Activated CD8-positive, alpha-beta memory T cell treated with anti-CD3 and anti-CD28 coated beads for 1 hour (primary cell): Measurements from ENCODE around the gene PAQR7.
A peak's percentile ranks its signal among the peaks of the same experiment; 100 is the strongest.

ENCODE experiments used
- DNase-seq, 2 donors: peaks; one replicate each; pipeline ENCODE4 v3.0.0-alpha.2; 2020; ENCODE audit warnings: low read depth in 1 of 2; ENCODE audit errors: extremely low read depth in 1 of 2

The PAQR7 gene

DNA sequence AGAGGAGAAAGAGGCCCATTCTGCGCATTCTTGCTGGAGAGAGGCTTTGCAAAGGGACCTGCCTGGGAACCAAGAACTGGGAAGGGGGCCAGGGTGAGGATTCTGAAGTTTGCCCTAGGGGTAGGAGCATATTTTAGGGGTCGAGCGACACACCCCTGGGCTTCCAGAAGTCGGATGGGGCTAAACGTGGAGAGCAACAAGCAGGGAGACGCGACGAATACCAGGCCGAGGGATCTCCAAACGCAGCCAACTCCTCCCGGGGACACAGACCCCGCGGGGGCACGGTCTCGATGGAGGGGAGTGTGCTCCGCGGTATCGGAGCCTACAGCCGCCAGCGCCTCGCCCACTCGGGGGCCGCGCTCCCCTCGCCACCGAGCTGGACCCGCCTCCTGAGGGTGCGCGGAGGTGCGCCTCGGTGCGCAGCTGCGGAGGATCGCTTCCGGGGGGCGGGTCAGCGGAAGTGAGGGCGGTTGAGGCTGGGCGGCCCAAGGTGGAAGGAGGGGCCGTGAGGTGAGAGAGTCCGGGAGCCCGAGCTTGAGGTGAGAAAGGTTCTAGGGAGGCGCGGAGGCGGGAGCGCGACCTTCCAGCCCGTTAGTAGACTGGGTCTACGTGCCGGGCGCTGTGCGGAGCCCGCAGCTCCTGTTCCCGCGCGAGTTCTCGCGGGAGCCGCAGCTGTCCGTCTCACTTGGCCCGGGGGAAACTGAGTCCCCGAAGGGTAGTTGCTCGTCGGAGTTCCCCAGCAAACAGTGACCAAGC is 55.8 kb downstream of the PAQR7 start, which contains the start of gene MTFR1L:
MTFR1L (plus strand) TSS at position 464 of the 756 bp plus-strand sequence. CDS start 3,151 bp downstream, outside the sequence.
- DNase-seq, result peak; percentile 84 to 89

GRCh38 chr1:25818569-25818968 is 56.9 kb downstream of the PAQR7 start:
- DNase-seq, result no peak

- DNase-seq, result no peak
These were observed 57.5 kb downstream of the PAQR7 start for GRCh38 chr1:25817840-25818501.

DNA sequence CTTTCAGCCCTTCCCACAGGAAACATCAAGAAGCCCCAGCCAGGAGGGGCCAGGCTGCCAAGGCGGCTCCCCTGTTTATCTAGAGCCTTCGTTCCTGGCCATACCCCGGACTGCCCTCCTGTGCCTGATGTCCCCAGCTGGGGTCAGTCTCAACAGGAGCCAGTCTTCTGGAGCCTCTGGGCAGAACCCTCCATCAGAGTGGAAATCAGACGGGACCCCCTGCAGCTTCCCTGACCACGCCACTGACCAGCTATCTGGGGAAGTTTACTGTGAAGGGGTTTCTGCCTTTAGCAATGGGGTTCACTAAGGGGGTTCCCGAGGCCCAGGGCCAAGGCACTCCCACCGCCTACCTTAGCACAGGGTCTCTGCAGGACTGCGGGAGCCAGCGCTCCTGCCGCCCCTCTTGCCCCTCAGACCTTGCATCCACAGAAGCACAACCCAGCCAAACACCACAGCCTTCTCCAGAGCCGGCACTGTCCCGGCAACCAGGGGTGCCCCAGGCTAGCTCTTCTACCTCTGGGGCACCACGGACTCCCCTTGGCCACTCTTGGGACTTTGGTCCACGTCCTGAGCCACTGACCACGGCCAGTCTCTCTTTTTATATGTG is 59.3 kb downstream of the PAQR7 start:
- no peak for DNase-seq

GRCh38 chr1:25815208-25816111 is 60.0 kb downstream of the PAQR7 start:
- no peak for DNase-seq

DNA sequence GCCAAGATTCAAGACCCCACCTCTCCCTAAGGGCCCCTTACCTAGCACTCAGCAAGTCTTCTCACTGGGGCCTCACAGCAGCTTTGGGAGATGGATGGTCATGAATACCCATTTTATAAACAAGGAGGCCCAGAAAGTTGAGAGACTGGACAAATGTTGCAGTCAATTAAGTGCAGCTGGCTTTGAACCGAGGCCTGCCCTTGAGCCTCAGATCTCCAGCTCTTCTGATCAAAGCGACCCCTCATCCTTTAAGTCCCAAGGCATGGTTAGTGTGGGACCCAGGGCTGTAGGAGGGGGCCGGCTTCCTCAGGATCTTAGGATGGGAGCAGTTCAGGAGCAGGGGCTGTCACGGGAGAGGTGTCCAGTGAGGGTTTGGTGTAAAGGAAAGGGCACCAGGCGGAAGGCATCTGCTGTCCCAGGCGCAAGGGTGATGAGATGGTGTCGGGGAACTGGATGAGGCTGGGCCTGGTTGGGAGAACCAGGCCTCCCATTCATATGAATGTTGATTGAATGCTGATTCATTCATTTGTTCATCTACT is 60.9 kb downstream of the PAQR7 start:
- DNase-seq, result no peak

DNA sequence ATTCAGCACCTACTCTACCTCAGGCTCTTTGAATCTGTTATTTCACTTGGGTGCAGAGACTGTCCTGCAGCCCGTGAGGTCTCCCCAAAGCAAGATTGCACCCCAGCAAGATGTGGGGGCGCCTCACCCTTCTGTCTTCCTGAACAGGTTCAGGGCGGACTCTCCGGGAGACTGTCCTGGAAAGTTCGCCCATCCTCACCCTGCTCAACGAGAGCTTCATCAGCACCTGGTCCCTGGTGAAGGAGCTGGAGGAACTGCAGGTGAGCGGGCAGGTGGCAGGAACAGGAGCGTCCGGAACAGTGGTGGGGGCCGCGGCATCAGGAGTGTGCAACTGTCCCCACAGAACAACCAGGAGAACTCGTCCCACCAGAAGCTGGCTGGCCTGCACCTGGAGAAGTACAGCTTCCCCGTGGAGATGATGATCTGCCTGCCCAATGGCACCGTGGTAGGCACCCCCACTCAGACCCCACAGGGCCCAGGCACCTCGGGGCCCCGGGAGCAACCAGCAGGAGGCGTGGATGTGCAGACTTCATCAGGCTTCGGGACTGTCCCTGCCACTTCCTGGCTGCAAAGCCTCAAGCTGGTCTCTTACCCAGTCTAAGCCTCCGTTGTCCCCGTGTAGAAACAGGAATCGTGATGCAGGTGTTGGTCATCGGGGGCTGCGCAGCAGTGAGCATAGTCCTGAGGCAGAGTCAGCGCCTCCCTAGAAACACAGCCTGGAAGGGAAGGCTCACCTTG is 61.6 kb downstream of the PAQR7 start:
- no peak for DNase-seq

DNA sequence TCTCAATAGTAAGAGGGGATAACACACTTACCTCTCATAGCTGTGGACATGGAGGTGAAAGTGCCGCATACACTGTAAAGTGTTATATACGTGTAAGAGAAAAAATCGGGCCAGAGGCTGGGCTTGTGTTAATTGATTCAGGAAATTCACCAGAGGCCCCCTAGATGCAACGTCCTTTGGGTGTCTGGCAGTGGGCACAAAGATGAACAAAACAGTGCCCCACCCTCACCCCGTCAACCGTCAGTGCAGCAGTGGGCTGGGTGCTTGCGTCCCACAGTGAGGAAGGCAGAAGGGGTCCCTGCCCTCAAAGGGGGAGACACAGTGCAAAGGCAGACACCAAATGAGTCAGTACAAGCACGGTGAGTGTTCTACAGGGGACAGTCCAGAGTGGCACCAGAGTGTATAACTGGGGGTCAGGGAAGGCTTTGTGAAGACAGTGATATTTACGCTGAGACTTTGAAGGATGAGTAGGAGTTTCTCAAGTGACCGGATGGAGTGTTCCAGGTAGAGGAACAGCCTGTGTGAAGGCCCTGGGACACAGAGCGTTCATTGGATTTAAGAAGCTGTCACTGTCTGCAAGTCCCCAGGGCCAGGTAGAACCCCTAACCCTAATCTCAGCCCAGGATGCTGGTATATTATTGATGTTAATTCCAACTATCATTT is 62.3 kb downstream of the PAQR7 start:
- DNase-seq, result no peak
